K562 (cell line): ENCODE measurements around the gene UBE2C. TPM values are rescaled to one million over a fixed set of nuclear protein-coding genes. Genes with fewer than 3 reads are reported as not detected.

Experiments used
- CBFA2T3 ChIP-seq: fragments of 450-650 bp; IDR thresholded peaks from 2 replicates; pipeline ENCODE4 v1.6.1; 2017
- CTBP1 ChIP-seq: fragments of 450-650 bp; IDR thresholded peaks from 2 replicates; pipeline ENCODE4 v1.6.1; 2016; ENCODE audit warnings: borderline replicate concordance
- ETV6 ChIP-seq, 3 experiments: fragments of 150-350 bp in 1 of 3; sonication (generic) in 1 of 3; formaldehyde crosslinking in 1 of 3; IDR thresholded peaks; 2 replicates each; pipeline versions ENCODE4 v1.6.1 to v1.8.0; 2014 to 2022; ENCODE audit warnings: borderline replicate concordance in 2 of 3, low read depth in 2 of 3, antibody characterized with exemption in 1 of 3, low read length in 1 of 3, mild to moderate bottlenecking in 1 of 3, missing genetic modification reagents in 1 of 3
- FIP1L1 ChIP-seq: fragments of 200-400 bp; formaldehyde crosslinking; IDR thresholded peaks from 2 replicates; pipeline ENCODE4 v1.6.1; 2018; ENCODE audit warnings: mild to moderate bottlenecking, low read depth, low read length; ENCODE audit not compliant: poor library complexity, severe bottlenecking
- NCOA4 ChIP-seq: fragments of 450-650 bp; IDR thresholded peaks from 2 replicates; pipeline ENCODE4 v1.6.1; 2018; ENCODE audit warnings: mild to moderate bottlenecking; ENCODE audit not compliant: partially characterized antibody
- NCOR1 ChIP-seq: fragments of 450-650 bp; IDR thresholded peaks from 2 replicates; pipeline ENCODE4 v1.6.1; 2016; ENCODE audit warnings: mild to moderate bottlenecking, moderate library complexity
- NFE2 ChIP-seq: IDR thresholded peaks from 2 replicates; pipeline ENCODE4 v1.6.1; 2014; ENCODE audit warnings: antibody characterized with exemption, low read depth
- PHB2 ChIP-seq: fragments of 450-650 bp; IDR thresholded peaks from 2 replicates; pipeline ENCODE4 v1.6.1; 2017; ENCODE audit warnings: low read depth
- PURB ChIP-seq: sonication (generic); formaldehyde crosslinking; IDR thresholded peaks from 2 replicates; pipeline ENCODE4 v1.9.0; 2021; ENCODE audit warnings: low read depth, mild to moderate bottlenecking, missing genetic modification reagents
- WHSC1 ChIP-seq: IDR thresholded peaks from one replicate; pipeline ENCODE4 v1.6.1; 2012; ENCODE audit warnings: low read length, control low read depth, inconsistent platforms
- ZBTB17 ChIP-seq: fragments of 450-650 bp; formaldehyde crosslinking; IDR thresholded peaks from 2 replicates; pipeline ENCODE4 v1.4.0; 2020; ENCODE audit warnings: mild to moderate bottlenecking
- ZNF311 ChIP-seq: fragments of 250-450 bp; sonication (Bioruptor Pico); IDR thresholded peaks from 2 replicates; pipeline ENCODE4 v1.4.0; 2020; ENCODE audit warnings: mild to moderate bottlenecking, moderate library complexity
- polyA plus RNA-seq, 8 experiments: library from polyadenylated mRNA; depleted of rRNA in 4 of 8; stranded (reverse) in 5 of 8; unstranded in 3 of 8; fragments of >200 nt; fragmentation: Nextera tagmentation in 2 of 8; fragmentation: Illumina TruSeq in 1 of 8; extraction: Ambion mirVana in 2 of 8; extraction: Trizol in 1 of 8; gene quantifications; 2 replicates each; pipeline versions ENCODE4 v1.2.1 to v1.2.3, GENCODE V29; 2011 to 2014; ENCODE audit warnings: inconsistent platforms in 1 of 8, missing spikeins in 1 of 8
- total RNA-seq, 7 experiments: library from RNA; depleted of rRNA in 6 of 7; stranded (reverse); fragments of >200 nt in 6 of 7; fragmentation: Illumina TruSeq in 2 of 7; extraction: Trizol in 2 of 7; gene quantifications; 2 replicates each; pipeline versions ENCODE4 v1.2.1 to v1.2.3, GENCODE V29; 2011 to 2021; ENCODE audit warnings: low replicate concordance in 1 of 7
- TF ChIP-seq, protein P1 (sequence below), 2 experiments: fragments of 450-650 bp in 1 of 2; sonication (generic) in 1 of 2; formaldehyde crosslinking in 1 of 2; IDR thresholded peaks; 2 replicates each; pipeline versions ENCODE4 v1.7.1 to v1.9.0; 2016 to 2022; ENCODE audit warnings: inconsistent platforms in 1 of 2, mild to moderate bottlenecking in 1 of 2, missing genetic modification reagents in 1 of 2
- TF ChIP-seq, protein P2 (sequence below): IDR thresholded peaks from 2 replicates; pipeline ENCODE4 v1.6.1; 2014; ENCODE audit warnings: antibody characterized with exemption
- TF ChIP-seq, protein P3 (sequence below): fragments of 450-650 bp; conservative IDR thresholded peaks from 2 replicates; pipeline ENCODE4 v1.6.1; 2016; ENCODE audit warnings: missing genetic modification characterization, low read depth, mild to moderate bottlenecking, control low read depth, missing compliant biosample characterization

The UBE2C gene
- total and polyA plus RNA-seq, 9 of the 15 experiments (the other 6 are each of a cell fraction or from before 2014, with no cell fraction given): 0.51 to 1.6 (median 0.69) TPM

DNA sequence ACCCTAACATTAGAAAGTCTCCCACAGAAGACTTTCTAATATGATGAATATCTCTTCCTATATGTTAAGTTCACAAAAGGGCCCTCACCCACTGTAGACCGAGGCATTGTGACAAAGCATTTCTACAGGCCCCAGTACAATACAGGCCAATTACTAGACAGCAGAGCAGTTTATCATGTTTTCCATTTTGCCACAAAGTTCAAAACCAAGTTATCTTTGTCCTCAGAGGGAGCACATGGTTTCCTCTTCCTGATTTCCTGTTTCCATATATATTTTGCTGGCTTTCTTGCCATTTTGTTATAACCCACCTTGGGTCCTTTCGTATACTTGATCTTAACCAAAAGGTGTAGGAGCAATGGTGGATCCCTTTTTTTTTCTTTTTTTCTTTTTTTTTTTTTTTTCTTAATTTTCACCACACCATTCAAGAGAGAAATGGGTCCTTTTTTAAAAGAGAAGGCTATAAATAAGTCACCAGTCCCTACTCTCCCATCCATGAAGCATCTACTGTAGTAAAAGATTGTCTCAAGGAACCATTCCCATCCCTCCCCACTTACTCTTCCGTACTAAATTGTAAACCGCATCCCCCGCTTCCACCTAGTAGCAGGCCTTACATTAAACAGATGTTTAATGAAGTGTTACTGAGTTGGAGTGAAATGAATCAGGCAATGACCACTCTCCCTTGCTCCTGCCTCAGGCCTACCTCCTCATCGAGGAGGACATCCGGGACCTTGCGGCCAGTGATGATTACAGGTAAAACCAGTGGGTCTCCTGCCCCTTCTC is 2.1 kb upstream of the UBE2C start (continued):
- TF ChIP-seq, protein P1, sequence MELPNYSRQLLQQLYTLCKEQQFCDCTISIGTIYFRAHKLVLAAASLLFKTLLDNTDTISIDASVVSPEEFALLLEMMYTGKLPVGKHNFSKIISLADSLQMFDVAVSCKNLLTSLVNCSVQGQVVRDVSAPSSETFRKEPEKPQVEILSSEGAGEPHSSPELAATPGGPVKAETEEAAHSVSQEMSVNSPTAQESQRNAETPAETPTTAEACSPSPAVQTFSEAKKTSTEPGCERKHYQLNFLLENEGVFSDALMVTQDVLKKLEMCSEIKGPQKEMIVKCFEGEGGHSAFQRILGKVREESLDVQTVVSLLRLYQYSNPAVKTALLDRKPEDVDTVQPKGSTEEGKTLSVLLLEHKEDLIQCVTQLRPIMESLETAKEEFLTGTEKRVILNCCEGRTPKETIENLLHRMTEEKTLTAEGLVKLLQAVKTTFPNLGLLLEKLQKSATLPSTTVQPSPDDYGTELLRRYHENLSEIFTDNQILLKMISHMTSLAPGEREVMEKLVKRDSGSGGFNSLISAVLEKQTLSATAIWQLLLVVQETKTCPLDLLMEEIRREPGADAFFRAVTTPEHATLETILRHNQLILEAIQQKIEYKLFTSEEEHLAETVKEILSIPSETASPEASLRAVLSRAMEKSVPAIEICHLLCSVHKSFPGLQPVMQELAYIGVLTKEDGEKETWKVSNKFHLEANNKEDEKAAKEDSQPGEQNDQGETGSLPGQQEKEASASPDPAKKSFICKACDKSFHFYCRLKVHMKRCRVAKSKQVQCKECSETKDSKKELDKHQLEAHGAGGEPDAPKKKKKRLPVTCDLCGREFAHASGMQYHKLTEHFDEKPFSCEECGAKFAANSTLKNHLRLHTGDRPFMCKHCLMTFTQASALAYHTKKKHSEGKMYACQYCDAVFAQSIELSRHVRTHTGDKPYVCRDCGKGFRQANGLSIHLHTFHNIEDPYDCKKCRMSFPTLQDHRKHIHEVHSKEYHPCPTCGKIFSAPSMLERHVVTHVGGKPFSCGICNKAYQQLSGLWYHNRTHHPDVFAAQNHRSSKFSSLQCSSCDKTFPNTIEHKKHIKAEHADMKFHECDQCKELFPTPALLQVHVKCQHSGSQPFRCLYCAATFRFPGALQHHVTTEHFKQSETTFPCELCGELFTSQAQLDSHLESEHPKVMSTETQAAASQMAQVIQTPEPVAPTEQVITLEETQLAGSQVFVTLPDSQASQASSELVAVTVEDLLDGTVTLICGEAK (IDR thresholded peaks at IDR 0.05): 0 out of 2 replicates have a peak, but pooled peaks have one; percentile 20
- TF ChIP-seq, protein P1 (CRISPR knock-in tag; IDR thresholded peaks at IDR 0.05): no peak
- TF ChIP-seq NCOR1 (peak; percentile 46; the same call in 1 of the 2 replicates), ZNF311 (CRISPR knock-in tag) (0 out of 2 replicates have a peak, but pooled peaks have one; percentile 18), CTBP1 (no peak), PURB (CRISPR knock-in tag) (no peak), NFE2 (peak; percentile 59; the same call in 1 of the 2 replicates), NCOA4 (no peak), FIP1L1 (no peak), ZBTB17 (CRISPR knock-in tag) (no peak), WHSC1 (no peak), CBFA2T3 (peak; percentile 73), ETV6 (IDR thresholded peaks at IDR 0.05; ENCODE audit: borderline replicate concordance in 1 of 2, low read depth in 2 of 2, low read length in 1 of 2) (no peak), ETV6 (CRISPR knock-in tag; IDR thresholded peaks at IDR 0.05; ENCODE audit: borderline replicate concordance) (no peak), PHB2 (peak; percentile 8; the same call in 1 of the 2 replicates)
- TF ChIP-seq, protein P2, sequence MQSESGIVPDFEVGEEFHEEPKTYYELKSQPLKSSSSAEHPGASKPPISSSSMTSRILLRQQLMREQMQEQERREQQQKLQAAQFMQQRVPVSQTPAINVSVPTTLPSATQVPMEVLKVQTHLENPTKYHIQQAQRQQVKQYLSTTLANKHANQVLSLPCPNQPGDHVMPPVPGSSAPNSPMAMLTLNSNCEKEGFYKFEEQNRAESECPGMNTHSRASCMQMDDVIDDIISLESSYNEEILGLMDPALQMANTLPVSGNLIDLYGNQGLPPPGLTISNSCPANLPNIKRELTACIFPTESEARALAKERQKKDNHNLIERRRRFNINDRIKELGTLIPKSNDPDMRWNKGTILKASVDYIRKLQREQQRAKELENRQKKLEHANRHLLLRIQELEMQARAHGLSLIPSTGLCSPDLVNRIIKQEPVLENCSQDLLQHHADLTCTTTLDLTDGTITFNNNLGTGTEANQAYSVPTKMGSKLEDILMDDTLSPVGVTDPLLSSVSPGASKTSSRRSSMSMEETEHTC: no peak
- TF ChIP-seq, protein P3, sequence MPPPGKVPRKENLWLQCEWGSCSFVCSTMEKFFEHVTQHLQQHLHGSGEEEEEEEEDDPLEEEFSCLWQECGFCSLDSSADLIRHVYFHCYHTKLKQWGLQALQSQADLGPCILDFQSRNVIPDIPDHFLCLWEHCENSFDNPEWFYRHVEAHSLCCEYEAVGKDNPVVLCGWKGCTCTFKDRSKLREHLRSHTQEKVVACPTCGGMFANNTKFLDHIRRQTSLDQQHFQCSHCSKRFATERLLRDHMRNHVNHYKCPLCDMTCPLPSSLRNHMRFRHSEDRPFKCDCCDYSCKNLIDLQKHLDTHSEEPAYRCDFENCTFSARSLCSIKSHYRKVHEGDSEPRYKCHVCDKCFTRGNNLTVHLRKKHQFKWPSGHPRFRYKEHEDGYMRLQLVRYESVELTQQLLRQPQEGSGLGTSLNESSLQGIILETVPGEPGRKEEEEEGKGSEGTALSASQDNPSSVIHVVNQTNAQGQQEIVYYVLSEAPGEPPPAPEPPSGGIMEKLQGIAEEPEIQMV (tag): no peak
